HG02642 (cell line): ENCODE results near the gene ABCB6.
"Not testable (repeated sequence)": the region's sequence is repeated elsewhere in the genome, so short reads cannot be mapped to it uniquely, and the experiment has no call there.

Source experiments
- ATAC-seq: cut with Tn5 transposase; IDR thresholded peaks from one replicate; pipeline ENCODE4 v1.9.1; 2021; ENCODE audit warnings: mild to moderate bottlenecking; ENCODE audit not compliant: unreplicated experiment, poor library complexity

Gene ABCB6

DNA sequence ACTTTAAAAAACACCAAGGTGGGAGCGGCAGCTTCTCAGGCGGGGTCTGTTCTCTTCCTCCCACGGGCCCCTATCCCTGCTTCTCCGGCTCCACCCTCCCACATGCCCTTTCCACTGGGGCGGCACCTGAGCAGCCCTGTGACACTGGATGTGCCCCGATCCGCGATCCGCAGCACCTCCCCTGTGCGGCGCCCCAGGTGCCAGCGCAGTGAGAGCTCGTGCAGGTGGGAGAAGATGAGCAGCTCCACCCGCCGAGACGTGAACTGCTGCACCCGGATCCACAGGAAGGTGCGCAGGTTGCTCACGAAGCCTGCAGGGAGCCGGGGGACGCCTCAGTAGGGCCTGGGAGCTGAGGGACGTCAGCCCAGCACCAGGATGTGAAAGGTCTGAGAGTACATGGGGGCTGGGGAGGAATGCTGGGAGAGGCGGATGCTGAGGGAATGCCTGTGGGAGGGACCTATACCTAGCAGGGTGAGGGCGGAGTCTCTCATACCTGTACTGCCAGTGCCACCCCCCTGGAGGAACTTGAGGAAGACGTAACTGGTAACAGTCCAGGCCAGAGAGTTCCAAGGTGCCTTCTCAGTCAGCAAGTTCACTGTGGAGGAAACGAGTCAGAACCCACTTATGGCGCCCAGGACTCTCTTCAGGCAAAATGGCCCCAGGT lies 2.8 kb downstream of the ABCB6 start:
- ATAC-seq, result no peak

DNA sequence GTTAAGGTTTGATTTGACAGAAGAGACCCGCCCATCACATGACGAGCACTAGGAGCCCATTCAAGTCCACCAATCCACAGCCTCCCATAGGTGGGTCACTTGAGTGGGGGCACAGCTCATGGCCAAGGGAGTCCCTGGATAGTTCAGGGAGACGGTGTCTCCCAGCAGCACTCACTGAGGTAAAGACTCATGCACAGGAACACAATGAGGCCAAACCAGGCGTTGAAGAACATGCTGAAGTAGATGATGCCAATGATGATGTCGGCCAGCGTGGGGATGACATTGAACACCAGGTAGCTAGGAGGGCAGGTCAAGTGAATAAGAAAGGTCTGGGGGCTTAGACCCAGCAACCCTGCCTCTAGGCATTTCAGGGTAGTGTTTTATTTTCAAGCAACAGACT lies 4.0 kb downstream of the ABCB6 start:
- ATAC-seq, result no peak

DNA sequence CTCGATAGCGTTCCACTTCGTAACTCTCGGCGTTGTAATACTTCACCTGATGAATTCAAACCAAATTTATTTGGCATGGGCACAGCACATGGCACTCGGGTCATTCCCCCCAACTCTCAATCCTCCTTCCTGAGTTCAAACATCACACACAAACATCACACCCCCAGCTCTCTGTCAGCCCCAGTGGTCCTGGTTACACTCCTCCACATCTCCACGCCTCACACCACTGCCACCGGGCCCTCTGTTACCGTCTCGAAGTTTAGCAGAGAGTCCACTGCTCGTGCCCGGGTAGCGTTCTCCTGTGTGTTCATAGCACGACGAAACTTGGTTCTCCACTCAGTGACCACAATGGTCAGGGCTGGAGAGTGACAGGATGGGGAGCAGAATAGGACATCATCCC lies 4.6 kb downstream of the ABCB6 start:
- ATAC-seq, result no peak

DNA sequence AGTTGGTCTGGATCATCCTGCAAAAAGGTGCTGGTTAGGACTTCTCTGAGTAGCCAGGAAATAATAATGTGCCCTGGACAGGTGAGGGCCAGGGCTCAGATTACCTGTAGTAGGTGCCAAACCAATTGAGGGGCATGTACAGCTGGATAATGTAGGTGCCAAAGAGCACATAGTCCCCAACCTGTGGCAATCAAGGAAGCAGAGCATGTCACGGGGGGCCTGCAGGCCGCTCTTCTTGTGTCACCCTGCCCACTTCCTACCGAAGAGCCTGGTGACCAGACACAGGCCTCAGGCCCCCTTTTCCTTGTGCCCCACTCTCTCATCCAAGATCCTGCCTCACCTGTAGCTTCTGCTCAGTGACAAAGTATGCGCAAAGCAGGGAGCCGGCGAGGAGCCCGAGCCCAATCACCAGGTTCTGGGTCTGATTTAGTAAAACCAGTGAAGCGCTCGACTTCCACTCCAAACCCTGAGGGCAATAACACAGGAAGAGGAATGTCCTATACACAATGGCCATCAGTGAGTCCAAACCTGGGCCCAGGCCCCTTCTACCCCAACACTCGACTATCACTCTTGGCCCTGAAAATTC lies 5.2 kb downstream of the ABCB6 start:
- ATAC-seq, result no peak

DNA sequence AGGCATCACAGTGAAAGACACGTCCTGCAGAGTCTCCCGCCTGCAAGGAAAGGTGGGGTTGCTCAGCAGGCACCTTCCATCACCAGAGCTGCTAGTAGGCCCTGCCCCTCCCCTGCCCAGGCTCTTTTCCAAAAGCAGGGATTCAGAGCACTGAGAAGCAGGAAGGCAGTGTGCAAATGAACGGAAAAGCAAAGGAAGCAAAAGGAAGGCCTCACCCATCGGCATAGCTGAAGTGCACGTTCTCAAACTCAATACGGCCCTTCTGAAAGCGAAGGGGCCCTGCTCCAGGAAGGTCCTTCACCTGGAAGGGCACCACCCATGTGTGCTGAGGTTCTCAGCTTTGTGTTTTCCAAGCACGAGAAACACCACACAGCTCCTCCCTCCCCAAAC lies 5.7 kb downstream of the ABCB6 start:
- ATAC-seq, result no peak

DNA sequence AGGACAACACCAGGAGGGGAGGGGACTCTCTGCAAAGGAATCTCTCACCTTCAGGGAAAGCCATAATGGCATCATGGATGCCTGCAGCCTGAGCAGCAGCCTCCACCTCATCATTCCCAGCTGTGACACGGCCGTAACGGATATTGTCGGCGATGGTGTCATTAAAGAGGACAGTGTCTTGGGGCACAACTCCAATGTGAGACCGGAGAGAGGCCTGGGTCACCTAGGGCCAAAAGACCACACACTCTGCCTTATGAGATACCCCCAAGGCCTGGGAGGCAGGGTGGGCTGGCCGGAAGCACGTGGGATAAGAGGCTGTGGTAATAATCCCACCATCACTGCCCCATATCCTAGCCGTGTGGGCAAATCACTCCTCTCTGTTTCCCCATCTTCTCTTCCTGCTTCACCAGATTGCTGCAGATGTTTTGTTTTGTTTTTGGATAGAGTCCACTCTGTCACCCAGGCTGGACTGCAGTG lies 7.8 kb downstream of the ABCB6 start:
- no peak for ATAC-seq

DNA sequence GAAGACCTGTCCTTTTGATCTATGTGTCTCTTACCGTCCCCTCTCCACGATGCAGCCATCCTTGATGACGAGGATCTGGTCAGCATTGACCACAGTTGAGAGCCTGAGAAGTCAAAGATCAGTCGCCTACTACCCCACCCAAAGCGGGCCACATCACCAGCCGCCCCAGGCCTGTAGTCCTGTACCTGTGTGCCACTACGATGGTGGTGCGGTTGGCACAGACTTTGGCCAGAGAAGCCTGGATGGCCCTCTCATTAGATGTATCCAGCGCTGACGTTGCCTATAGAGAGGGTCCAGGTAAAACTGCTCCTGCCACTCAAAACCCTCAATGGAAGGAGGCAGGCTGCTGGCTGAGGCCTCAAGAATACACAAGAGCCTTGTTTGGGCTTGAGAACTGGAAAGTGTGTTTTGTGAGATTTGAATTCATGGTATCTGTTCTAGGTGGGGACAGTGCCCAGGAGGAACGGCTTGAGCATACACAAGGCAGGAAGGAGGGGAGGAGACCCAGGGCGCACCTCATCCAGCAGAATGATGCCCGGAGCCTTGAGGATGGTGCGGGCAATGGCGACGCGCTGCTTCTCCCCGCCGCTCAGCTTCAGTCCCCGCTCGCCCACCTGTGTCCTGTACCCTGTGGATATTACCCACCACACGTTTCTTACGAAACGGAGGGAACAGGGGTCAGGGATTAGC lies 8.4 kb downstream of the ABCB6 start:
- no peak for ATAC-seq

DNA sequence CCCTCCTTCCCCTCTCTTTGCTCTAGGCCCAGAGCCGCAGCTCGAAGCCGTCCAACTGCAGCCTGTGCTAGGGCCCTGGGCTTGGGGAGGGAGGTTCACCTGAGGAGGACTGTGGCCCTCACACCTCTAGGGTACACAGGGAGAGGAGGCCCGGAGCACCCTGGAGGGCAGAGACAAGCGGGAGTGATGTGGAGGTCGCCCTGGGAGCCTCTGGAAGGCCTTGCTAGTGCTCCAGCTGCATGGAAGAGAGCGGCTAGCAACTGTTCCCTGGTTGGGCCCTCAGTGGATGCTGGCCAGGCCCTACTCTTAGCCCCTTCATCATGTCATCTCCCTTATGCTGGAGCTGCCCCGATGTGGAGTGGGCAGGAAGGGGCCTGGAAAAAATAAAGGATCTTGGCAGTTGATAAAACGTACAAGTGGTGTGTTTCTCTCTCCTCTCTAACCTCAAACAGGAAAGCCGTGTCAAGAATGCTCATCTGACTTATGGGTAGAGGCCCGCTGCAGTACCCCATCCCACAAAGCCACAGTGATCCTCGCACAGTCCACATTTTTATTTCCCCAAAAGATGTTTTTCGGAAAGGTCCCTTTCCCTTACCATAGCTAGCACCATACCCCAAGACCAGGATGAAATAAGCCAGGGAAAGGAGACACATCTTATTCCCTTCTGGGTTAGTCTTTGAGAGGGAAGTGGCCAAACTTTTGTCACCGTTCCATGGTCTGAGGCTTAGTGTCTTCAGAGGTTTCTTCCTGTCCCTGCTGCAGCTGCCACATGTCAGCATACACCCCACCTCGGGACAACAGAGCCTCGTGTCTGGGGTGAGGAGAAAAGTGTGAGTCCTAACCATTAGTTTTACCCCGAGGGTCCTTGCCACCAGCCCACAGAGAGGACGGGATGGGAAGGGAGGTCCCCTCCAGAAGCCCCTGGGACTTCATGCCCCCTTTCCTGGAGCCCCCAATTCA lies 9.2 kb downstream of the ABCB6 start:
- ATAC-seq, result no peak

DNA sequence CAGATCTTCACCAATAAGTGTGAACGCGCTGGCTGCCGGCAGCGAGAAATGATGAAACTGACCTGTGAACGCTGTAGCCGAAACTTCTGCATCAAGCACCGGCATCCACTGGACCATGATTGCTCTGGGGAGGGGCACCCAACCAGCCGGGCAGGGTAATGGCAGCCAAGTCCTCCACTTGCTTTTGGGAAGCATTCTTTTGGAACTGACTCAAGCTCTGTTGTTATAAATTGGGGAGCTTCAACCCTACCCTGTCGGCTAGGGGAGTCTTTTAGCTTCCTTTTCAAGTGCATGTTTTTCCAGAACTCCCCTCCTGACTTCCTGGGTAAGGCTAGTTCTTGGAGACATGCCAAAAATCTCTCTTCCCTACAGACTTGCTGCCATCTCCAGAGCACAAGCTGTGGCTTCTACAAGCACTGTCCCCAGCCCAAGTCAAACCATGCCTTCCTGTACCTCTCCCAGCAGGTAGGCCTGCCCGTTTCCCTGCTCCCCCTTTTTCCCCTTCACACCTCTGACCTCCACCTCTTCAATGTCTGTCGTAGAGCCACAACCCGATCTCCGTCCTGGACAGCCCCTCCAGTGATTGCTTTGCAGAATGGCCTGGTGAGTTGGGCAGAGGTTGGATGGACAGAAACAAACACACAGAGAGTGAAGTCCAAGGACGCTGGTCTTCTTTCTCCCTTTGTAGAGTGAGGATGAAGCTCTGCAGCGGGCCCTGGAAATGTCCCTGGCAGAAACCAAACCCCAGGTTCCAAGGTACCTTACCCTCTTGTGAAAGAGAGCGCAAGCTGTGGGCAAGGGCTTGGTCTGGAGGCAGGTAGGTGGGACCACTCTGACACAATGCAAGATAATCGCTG lies 10.6 kb downstream of the ABCB6 start:
- no peak for ATAC-seq

DNA sequence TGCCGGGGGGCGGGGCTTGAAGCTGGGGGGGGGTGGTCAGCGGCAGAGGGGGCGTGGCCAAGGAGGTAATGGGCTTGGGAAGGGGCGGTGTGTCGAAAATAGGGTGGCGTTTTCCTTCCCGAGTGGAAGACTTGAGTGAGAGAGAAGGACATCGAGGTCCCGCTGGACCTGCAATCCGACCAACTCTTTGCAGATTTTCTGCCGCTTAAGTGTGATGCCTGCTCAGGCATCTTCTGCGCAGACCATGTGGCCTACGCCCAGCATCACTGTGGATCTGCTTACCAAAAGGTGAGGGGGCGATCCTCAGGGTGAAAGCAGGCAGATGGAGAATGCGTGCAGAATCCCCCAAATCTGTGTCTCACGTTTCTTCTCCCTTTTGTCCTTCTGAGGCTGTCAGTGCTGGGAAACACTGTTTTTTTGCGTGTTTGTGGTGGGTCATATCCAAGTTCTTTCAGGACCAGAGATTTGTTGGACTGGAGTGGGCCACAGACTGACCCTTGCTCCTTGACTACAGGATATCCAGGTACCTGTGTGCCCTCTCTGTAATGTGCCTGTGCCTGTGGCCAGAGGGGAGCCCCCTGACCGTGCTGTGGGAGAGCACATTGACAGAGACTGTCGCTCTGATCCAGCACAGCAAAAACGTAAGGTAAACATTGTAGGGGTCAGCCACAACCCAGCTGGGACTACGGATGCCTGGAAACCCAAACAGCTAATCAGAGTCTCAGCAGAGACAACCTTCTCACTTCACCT lies 11.4 kb downstream of the ABCB6 start:
- no peak for ATAC-seq

DNA sequence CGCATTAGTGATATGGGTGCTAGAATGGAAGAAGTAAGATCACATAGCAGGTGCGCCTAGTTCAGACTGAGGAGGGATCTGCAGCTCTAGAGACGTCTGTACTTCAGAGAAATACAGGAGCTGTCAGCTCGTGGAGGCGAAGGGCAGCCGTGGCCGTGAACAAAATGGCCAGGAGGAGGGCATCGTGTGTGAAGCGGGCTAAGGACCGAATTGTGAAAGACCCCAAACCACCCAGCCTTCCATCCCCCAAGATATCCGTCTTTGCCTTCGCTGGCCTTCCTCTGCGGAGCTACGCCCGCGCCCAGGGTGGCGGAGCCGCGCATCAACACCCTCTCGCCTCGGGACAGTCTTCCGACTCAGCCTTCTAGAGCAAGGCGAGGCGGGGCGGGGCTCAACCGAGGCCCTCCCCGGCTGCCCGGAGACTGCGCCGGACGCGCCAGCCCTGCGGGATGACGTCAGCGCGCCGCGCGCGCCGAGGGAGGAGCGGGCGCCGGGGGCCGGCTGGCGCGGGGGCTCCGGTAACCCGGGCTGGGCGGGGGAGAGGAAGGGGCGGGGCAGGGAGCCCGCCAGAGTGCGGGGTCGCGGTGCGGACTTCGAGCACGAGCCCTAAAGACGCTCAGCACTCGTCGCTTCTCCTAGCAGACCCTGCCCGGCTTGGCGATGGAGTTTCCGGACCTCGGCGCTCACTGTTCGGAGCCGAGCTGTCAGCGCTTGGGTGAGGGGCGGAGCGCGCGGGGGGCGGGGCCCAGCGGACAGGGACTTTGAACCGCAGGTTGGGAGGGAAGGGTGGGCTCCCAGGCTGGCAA lies 12.2 kb downstream of the ABCB6 start, which contains the start of gene ZFAND2B:
TSS of gene ZFAND2B (plus strand) at position 455 of the 806 bp plus-strand sequence. CDS start at position 661, 206 bp downstream.
- ATAC-seq, result peak; percentile 97

DNA sequence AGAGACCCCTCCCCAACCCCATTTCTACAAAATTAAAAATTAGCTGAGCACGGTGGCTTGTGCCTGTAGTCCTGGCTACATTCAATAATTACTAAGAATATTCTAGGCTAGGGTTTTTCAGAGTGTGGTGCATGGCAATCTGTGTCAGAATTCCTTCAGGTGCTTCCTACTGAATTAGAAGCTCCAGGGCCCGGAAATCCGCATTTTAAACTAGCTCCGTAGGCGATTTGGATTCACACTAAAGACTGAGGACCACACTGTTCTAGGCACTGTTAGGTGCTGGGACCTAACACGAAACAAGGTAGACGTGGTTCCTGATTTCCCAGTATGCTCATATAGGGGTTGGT lies 12.8 kb downstream of the ABCB6 start:
- no peak for ATAC-seq

DNA sequence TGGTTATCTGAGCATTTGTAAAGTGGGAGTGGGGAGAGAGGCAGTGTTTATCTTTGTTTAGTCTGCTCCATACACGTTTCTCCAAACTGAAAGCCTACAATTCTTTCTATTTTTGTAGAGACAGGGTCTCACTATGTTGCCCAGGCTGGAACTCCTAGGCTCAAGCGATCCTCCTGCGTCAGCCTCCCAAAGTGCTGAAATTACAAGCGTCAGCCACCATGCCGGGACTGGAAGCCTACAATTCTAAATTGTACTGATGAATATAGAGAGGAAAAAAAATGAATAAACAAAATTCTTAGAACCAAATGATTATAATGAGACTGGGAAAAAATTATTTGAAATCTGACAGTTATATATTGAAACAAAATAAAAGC lies 13.6 kb downstream of the ABCB6 start:
- no peak for ATAC-seq

DNA sequence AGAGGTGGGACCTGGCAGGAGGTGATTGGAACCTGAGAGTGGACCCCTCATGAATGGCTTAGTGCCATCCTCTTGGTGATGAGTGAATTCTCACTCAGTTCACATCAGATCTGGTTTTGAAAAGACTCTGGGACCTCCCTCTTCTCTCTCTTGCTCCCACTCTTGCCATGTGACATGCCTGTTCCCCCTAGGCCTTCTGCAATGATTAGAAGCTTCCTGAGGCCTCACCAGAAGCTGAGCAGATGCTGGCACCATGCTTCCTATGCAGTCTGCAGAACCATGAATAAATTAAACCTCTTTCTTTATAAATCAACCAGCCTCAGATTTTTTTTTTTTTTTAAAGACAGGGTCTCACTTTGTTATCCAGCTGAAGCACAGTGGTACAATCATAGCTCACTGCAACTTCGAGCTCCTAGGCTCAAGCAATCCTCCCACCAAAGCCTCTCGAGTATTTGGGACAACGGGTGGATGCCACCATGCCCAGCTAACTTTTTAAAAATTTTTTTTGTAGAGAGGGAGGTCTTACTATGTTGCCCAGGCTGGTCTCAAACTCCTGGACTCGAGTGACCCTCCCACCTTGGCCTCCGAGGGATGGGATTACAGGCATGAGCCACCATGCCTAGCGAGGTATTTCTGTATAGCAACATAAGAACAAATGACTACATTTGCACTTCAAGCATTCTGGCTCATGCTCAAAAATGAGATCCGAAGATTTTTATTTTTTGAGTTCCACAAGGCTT lies 14.2 kb downstream of the ABCB6 start:
- ATAC-seq, result no peak

DNA sequence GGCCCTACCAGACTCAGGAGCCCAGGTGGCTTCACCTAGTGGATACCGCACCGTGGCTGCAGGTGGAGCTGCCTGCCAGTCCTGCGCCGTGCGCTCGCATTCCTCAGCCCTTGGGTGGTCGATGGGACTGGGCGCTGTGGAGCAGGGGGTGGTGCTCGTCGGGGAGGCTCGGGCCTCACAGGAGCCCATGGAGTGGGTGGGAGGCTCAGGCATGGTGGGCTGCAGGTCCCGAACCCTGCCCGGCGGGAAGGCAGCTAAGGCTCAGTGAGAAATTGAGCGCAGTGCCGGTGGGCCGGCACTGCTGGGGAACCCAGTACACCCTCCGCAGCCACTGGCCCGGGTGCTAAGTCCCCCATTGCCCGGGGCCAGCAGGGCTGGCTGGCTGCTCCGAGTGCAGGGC lies 17.4 kb downstream of the ABCB6 start:
- not testable (repeated sequence) for ATAC-seq

DNA sequence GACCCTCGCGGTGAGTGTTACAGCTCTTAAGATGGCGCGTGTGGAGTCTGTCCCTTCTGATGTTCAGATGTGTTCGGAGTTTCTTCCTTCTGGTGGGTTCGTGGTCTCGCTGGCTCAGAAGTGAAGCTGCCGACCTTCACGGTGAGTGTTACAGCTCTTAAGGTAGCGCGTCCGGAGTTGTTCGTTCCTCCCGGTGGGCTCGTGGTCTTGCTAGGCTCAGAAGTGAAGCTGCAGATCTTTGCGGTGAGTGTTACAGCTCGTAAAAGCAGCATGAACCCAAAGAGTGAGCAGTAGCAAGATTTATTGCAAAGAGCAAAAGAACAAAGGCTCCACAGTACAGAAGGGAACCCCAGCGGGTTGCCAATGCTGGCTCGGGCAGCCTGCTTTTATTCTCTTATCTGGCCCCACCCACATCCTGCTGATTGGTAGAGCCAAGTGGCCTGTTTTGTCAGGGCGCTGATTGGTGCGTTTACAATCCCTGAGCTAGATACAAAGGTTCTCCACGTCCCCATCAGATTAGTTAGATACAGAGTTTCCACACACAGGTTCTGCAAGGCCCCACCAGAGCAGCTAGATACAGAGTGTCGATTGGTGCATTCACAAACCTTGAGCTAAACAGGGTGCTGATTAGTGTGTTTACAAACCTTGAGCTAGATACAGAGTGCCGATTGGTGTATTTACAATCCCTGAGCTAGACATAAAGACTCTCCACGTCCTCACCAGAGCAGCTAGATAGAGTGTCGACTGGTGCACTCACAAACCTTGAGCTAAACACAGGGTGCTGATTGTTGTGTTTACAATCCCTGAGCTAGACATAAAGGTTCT lies 18.0 kb downstream of the ABCB6 start:
- ATAC-seq, result not testable (repeated sequence)
